ENCODE results near the gene OBP2B. TPM values are rescaled to one million over a fixed set of nuclear protein-coding genes. Genes with fewer than 3 reads are reported as not detected.
A peak's percentile ranks its signal among the peaks of the same experiment; 100 is the strongest.

OBP2B gene
- total and polyA plus RNA-seq, 9 of the 15 experiments (the other 6 are each of a cell fraction or from before 2014, with no cell fraction given) = not detected

- Histone ChIP-seq H3K79me2 (ENCODE audit: control insufficient read depth, insufficient read depth, low read length) (no peaks in the 10 kb centered on the region), H3K36me3 (ENCODE audit: control insufficient read depth, insufficient read depth, low read length) (peaks cover 31% of the 10 kb centered on the region; the same call in 2 of the 3 replicates), H3K9me1 (ENCODE audit: control insufficient read depth, insufficient read depth, low read length) (no peaks in the 10 kb centered on the region), H3K27ac (ENCODE audit: extremely low read depth, low read depth, low read length) (no peak overlapping the region), H3K4me3 (no peak overlapping the region), H3K27me3 (ENCODE audit: control insufficient read depth in 2 of 2, insufficient read depth in 2 of 2, low read length in 2 of 2) (no peaks in the 10 kb centered on the region; a peak in 1 of 5 replicates), H2AFZ (ENCODE audit: low read depth, low read length) (no peak overlapping the region), H3K4me2 (ENCODE audit: insufficient read depth, low read length) (no peak overlapping the region), H3K9ac (ENCODE audit: insufficient read depth in 1 of 2, low read depth in 2 of 2, low read length in 2 of 2) (no peak overlapping the region), H4K20me1 (replicated peaks; ENCODE audit: control insufficient read depth, insufficient read depth, low read length) (no peaks in the 10 kb centered on the region; the same call in 1 of the 2 replicates), H3K9me3 (replicated peaks; ENCODE audit: control insufficient read depth, insufficient read depth, low read depth, low read length) (no peaks in the 10 kb centered on the region), H3K4me1 (replicated peaks in 1 of 2; ENCODE audit: control insufficient read depth in 2 of 2, insufficient read depth in 2 of 2, low read length in 2 of 2) (peaks cover 3 to 42% of the 10 kb centered on the region in 2 experiments; a peak in 3 of 5 replicates)
- ChIA-PET CTCF (ENCODE audit: low intra/inter-chr PET ratio) (no interaction called here), POLR2A (interaction anchor here (2.1 kb wide), 1 partner anchor 10 kb away, joined by 5 read pairs; no protein-coding TSS in a partner anchor)
- no peak for ATAC-seq
- TF ChIP-seq HBP1 (CRISPR knock-in tag; IDR thresholded peaks at IDR 0.05) = 0 out of 2 replicates have a peak, but pooled peaks have one; percentile 53
- TF ChIP-seq ZNF174 (CRISPR knock-in tag; IDR thresholded peaks at IDR 0.05) = no peak
- 0 out of 2 replicates have a peak, but pooled peaks have one; percentile 80 for TF ChIP-seq CCAR2 (IDR thresholded peaks at IDR 0.05; ENCODE audit: low read depth, low read length)
- TF ChIP-seq FOSL1 (tag; conservative IDR thresholded peaks at IDR 0.05) = no peak
- intact Hi-C loops (cut with micrococcal nuclease) = no loop called here
- BruUV-seq (replicated peaks) = no TSS peak
- DNase-seq (ENCODE audit: extremely low read depth in 1 of 4, low spot score in 3 of 4) = no peak
- 96% methylated on average over 5 of the region's 5 CpGs for WGBS (ENCODE audit: insufficient coverage, low coverage, missing lambda C conversion rate)
- in situ Hi-C loops (cut with MboI) = no loop called here
- peak; percentile 82 for FAIRE-seq
Observed at GRCh38 chr9:133254471-133254870, 45.4 kb upstream of the OBP2B start.

All from K562 (cell line).